ENCODE measurements around the gene IMMP2L. TPM values are rescaled to one million over a fixed set of nuclear protein-coding genes. Genes with fewer than 3 reads are reported as not detected.

Gene IMMP2L
- total and polyA plus RNA-seq, 2 of the 8 experiments (the other 6 are each of a cell fraction or from before 2014, with no cell fraction given) = 2.3 to 10.1 TPM

- Histone ChIP-seq H4K91ac (replicated peaks; ENCODE audit: insufficient read length, low read length) (peak overlapping the region; percentile 31), H3K18ac (ENCODE audit: extremely low read depth, low read length) (no peak overlapping the region), H3K4ac (replicated peaks; ENCODE audit: insufficient read length, low read depth, low read length) (no peak overlapping the region), H3K27me3 (replicated peaks in 1 of 4; ENCODE audit: control insufficient read depth in 3 of 4, extremely low read depth in 1 of 4, insufficient read depth in 3 of 4, low read length in 3 of 4) (no peaks in the 10 kb centered on the region), H3K27ac (ENCODE audit: low read depth, low read length) (no peak overlapping the region), H3K14ac (ENCODE audit: insufficient read length) (no peak overlapping the region), H3K56ac (replicated peaks; ENCODE audit: insufficient read length, low read depth, low read length) (no peak overlapping the region), H4K8ac (ENCODE audit: extremely low read depth, insufficient read depth, low read length) (no peak overlapping the region), H3K23me2 (ENCODE audit: low read depth, low read length) (no peaks in the 10 kb centered on the region), H2BK5ac (ENCODE audit: low read depth, low read length) (no peak overlapping the region), H3K23ac (ENCODE audit: insufficient read length) (no peak overlapping the region), H2BK20ac (ENCODE audit: low read length) (no peak overlapping the region), H3K4me1 (replicated peaks in 1 of 4; ENCODE audit: control insufficient read depth in 3 of 4, insufficient read depth in 4 of 4, low read length in 3 of 4) (peaks cover 0 to 9% (median 3%) of the 10 kb centered on the region in 4 experiments; a peak in 5 of 7 replicates), H2BK12ac (ENCODE audit: low read depth, low read length) (no peak overlapping the region), H2AFZ (ENCODE audit: low read length) (no peak overlapping the region), H3K4me2 (ENCODE audit: insufficient read depth in 1 of 2, low read depth in 2 of 2, low read length in 2 of 2) (no peak overlapping the region), H2BK15ac (ENCODE audit: low read length) (no peak overlapping the region), H2BK120ac (replicated peaks; ENCODE audit: low read depth, low read length) (no peak overlapping the region), H3K79me1 (ENCODE audit: low read depth, low read length) (no peaks in the 10 kb centered on the region), H3K4me3 (ENCODE audit: extremely low read depth in 1 of 4, insufficient read depth in 2 of 4, low read depth in 3 of 4, low read length in 4 of 4) (no peak overlapping the region), H3K9me3 (ENCODE audit: insufficient read depth in 2 of 2, low read depth in 1 of 2, low read length in 1 of 2) (no peaks in the 10 kb centered on the region), H3K79me2 (ENCODE audit: control insufficient read depth in 1 of 2, insufficient read depth in 2 of 2, low read length in 2 of 2) (no peaks in the 10 kb centered on the region), H4K5ac (ENCODE audit: insufficient read length, low read depth, low read length) (peak overlapping the region; percentile 52), H2AK5ac (ENCODE audit: low read depth, low read length) (no peak overlapping the region), H3K36me3 (ENCODE audit: control insufficient read depth in 2 of 4, insufficient read depth in 4 of 4, low read length in 3 of 4) (no peaks in the 10 kb centered on the region), H4K20me1 (replicated peaks in 1 of 2; ENCODE audit: control insufficient read depth in 1 of 2, insufficient read depth in 2 of 2, low read length in 2 of 2) (no peaks in the 10 kb centered on the region), H3K9ac (replicated peaks in 1 of 4; ENCODE audit: extremely low read depth in 1 of 4, low read depth in 3 of 4, low read length in 3 of 4) (no peak overlapping the region)
- ChIA-PET CTCF (ENCODE audit: partially characterized antibody) (no interaction called here), POLR2A (ENCODE audit: partially characterized antibody) (no interaction called here)
- FAIRE-seq = no peak
- DNase-seq (ENCODE audit: low read depth in 1 of 2, low spot score in 2 of 2) = no peak
- no peak for TF ChIP-seq PHF8 (conservative IDR thresholded peaks at IDR 0.05; ENCODE audit: low read depth, low read length)
- TF ChIP-seq TCF12 (IDR thresholded peaks at IDR 0.05; ENCODE audit: low read depth, low read length) = no peak
- no peak for TF ChIP-seq ASH2L (IDR thresholded peaks at IDR 0.05; ENCODE audit: low read length)
- TF ChIP-seq, protein P1, sequence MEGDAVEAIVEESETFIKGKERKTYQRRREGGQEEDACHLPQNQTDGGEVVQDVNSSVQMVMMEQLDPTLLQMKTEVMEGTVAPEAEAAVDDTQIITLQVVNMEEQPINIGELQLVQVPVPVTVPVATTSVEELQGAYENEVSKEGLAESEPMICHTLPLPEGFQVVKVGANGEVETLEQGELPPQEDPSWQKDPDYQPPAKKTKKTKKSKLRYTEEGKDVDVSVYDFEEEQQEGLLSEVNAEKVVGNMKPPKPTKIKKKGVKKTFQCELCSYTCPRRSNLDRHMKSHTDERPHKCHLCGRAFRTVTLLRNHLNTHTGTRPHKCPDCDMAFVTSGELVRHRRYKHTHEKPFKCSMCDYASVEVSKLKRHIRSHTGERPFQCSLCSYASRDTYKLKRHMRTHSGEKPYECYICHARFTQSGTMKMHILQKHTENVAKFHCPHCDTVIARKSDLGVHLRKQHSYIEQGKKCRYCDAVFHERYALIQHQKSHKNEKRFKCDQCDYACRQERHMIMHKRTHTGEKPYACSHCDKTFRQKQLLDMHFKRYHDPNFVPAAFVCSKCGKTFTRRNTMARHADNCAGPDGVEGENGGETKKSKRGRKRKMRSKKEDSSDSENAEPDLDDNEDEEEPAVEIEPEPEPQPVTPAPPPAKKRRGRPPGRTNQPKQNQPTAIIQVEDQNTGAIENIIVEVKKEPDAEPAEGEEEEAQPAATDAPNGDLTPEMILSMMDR (IDR thresholded peaks at IDR 0.05; ENCODE audit: control extremely low read depth in 1 of 3, insufficient read depth in 1 of 3, low read depth in 1 of 3, low read length in 3 of 3) = no peak
- TF ChIP-seq E2F6 (IDR thresholded peaks at IDR 0.05) = no peak
- TF ChIP-seq EZH2 (IDR thresholded peaks at IDR 0.05; ENCODE audit: low read depth, low read length, severe bottlenecking) = no peak
- no peak for TF ChIP-seq TAF7 (optimal IDR thresholded peaks at IDR 0.05; ENCODE audit: borderline replicate concordance, low read depth, low read length)
- 66% methylated on average over 2 of the region's 2 CpGs; no CpG with 5 or more reads in 1 of the 2 experiments for WGBS, 2 experiments (ENCODE audit: extremely low coverage in 1 of 2, insufficient coverage in 1 of 2, insufficient read length in 1 of 2, insufficient replicate concordance in 2 of 2, low coverage in 1 of 2, low lambda C conversion rate in 2 of 2, missing lambda C conversion rate in 1 of 2)
Observed at GRCh38 chr7:111026806-111027205, 535.5 kb downstream of the IMMP2L start.

Data from H1 (cell line).